Neural progenitor cell (in vitro differentiated cells): ENCODE results near the gene MAGI1.

ENCODE experiments used
- EZH2 ChIP-seq: fragments of 200-600 bp; sonication (generic); IDR thresholded peaks from 2 replicates; pipeline ENCODE4 v1.6.1; 2017; ENCODE audit warnings: antibody characterized with exemption, mild to moderate bottlenecking, moderate library complexity
- TF ChIP-seq, protein P1 (sequence below): fragments of 200-600 bp; sonication (generic); IDR thresholded peaks from 2 replicates; pipeline ENCODE4 v1.5.1; 2017; ENCODE audit warnings: antibody characterized with exemption, mild to moderate bottlenecking

- TF ChIP-seq, protein P1, sequence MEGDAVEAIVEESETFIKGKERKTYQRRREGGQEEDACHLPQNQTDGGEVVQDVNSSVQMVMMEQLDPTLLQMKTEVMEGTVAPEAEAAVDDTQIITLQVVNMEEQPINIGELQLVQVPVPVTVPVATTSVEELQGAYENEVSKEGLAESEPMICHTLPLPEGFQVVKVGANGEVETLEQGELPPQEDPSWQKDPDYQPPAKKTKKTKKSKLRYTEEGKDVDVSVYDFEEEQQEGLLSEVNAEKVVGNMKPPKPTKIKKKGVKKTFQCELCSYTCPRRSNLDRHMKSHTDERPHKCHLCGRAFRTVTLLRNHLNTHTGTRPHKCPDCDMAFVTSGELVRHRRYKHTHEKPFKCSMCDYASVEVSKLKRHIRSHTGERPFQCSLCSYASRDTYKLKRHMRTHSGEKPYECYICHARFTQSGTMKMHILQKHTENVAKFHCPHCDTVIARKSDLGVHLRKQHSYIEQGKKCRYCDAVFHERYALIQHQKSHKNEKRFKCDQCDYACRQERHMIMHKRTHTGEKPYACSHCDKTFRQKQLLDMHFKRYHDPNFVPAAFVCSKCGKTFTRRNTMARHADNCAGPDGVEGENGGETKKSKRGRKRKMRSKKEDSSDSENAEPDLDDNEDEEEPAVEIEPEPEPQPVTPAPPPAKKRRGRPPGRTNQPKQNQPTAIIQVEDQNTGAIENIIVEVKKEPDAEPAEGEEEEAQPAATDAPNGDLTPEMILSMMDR = no peak
- TF ChIP-seq EZH2 = no peak
Observed at GRCh38 chr3:65561617-65562016, 477.1 kb downstream of the MAGI1 start.
